Cerebellar nuclear complex (tissue), 1 donor: Measurements from ENCODE around the gene FDPS.

Experiments used
- DNase-seq, 2 experiments: peaks; one replicate each; lab custom pipeline; 2025; lab: John Stamatoyannopoulos, UW

Gene FDPS

DNA sequence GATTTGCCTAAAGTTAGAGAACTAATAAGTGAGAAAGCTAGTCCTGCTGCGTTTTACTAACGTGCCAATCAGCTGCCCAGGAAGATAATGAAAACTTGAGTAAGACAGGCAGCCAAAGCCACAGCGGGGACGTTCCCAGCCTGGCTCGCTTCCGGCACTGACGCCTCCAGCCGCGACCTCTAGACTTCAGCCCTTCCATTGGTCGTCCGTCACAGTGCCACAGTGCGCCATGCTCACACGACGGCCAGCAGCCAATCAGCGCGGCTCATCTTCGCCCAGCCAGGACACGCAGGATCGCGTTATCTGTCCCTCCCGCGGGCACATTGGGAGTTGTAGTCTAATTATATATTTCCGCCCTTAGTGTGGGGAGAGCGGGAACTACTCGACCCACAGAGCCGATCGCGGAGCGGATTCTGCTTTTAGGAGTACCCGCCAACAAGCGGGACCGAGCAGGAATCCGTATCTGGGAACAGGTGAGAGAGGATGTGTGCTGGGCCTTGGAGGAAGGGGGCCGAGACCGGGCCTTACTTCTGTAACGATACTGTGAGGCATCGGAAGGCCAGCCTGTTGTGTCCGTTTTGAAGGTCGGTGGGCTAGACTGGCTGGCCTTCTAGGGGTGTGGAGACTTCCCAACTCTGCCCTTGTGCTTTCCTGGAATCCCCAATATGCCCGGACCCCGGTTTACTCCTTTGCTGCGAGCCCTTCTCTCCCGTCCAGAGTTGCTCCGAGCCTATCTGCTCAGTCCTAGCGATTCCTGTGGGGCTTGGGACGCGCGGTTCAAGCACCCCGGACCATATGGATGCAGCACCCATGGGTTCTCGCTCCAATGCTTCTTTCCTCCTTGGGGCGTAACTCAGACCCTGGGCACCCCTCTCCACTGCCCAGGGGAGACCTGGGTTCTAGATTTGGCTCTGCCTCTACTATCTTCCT, at the start of gene FDPS:
FDPS (plus strand) TSS at position 374 of the 930 bp plus-strand sequence. CDS start 924 bp downstream, outside the sequence.
- DNase-seq, result peak; percentile 97 to 99

DNA sequence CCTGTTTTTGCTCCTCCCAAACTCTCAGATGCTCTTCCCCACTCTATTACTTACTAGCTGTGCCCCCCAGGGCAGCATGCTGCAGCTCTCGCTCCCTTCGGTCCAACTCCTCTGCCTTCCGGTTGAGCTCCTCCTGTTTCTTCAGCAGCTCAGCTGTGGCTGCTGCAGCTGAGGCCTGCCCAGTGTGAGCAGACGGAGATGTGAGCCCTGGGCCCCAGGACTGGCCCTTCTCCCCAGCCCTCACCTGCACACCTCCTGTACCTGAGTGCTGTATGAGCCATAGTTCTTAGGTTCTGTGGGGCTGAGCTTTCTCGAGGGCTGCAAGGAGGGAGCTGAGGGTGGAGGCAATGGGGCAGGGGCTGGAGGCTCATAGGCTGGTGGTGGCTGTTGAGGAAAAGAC, 48.4 kb upstream of the FDPS start:
- no peak for DNase-seq

DNA sequence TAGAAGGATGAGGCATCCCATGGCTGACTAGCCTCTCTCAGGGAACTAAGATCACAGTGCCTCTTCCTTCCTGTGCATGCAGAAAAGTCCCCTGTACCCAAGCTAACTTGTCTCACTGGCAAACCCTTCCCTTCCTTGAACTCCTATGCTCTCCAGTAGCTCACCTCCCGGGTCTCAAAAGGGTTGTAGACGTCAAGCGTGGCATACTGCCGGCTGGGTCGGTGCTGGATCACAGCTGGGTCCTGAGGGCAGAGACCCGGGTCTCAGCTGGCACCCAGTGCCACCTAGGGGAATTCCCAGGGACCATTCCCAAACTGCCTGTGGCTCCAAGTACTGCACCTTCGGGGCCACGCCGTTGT, 47.2 kb upstream of the FDPS start:
- no peak for DNase-seq

DNA sequence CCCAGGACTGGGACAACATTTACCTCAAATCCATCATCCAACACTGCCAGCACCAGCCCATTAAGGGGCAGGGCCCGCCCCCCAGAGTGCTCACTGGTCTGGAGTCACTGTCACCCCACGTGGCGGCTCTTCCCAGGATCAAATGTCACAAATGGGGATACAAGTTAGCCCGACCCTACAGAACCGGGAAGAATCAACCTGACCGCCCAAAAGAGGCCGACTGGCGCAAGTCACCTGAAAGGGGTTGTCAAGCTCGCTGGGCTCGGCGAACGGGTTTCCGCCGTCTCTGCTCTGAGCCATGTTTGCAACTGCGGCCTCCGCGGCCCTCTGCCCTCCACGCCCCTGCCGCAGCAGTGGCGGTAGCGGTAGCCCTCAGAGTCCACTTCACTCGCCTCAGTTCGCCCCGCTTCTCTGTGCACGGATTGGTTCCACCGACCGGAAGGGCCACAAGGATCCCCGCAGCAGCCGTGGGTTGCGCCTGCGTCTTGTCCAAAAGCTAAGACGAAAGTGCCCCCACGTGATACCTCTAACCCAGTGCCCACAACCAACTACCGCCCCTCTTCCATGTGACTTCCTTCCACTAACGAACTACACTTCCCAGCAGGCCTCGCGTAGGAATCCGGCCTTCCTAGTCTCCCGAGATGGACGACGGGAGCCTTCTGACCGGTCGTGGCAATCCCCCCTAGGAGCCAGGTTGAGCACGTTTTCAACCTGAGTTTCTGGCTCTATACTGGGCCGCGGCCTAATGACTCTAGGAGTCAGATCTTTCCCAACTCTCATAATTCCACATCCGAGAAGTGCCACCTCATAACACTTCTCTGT, 46.6 kb upstream of the FDPS start, which contains the start of gene SCAMP3:
SCAMP3 (minus strand) TSS at position 509 of the 822 bp plus-strand sequence; CDS start at position 300, 209 bp downstream.
- peak; percentile 88 to 97 for DNase-seq

DNA sequence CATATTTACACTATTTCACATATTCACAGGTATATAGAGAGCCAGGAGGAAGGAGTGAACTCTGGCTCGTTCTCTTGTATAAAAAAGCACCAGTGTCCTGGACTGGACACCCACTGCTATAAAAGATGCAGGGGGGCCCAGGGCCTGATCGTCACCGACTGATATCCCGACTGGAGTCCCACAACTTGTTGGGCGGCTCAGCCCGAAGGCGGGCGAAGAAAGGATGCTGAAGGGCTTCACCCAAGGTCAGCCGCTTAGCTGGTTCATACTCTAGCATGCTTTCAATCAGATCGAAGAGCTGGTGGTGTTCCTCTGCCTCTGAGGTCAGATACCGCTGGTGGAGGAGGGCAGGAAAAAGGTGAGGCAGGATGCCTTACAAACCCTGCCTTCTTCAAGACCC, 45.6 kb upstream of the FDPS start:
- DNase-seq, result no peak

DNA sequence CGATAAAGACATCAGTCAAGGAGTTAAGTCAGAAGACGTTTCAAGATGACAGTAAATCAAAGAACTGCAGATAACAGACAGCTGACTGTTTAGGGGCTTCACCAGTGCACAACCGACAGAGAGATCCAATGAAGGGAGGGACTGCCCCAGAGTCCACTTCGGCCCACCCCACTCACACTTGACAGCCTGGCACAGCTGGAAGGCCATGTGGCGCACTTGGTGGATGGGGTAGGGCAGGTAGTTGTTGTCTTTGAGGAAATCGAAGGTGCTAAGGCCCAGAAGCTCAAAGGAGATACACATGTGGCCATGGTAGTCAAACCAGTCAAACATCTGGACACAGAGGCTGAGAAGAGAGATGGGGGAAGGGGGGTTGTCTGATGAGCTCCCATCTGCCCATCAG, 42.1 kb upstream of the FDPS start:
- DNase-seq, result no peak

DNA sequence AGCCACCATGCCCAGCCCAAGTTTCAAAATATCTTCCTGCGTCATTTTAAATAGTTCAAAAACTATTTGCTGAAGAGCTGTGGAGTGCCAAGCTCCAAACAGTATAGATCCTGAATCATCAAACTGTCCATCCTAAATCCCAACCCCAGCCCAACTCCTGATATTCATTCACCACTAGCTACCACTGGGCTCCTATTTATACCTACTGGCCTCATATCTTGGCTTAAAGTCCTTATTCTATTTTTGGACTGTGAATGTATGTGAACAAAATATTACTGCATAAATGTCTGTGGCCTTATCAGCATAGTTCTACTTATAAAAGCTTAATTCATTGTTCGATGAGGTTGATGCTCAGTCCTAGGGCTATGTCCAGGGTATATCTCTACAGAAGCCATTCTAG, 41.3 kb upstream of the FDPS start:
- DNase-seq, result no peak

DNA sequence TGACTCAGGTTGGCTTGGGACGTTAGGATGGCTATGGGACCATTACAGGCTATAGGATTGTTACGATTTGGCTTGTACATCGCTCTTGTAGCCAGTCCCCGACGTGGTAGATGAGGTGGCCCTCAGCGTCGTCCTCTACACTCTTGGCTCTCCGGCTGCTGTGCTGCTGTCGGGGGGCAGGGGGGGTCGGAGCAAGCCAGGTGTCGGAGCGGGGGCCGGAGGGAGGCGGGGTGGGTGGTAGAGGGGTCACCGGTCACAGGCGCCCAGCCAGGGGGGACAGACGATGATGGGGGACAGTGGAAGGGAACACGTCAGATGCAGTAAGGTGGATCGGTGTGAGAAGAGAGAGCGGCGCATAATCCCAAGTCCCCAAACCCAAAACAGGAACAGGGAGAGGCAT, 40.0 kb upstream of the FDPS start:
- DNase-seq, result no peak

DNA sequence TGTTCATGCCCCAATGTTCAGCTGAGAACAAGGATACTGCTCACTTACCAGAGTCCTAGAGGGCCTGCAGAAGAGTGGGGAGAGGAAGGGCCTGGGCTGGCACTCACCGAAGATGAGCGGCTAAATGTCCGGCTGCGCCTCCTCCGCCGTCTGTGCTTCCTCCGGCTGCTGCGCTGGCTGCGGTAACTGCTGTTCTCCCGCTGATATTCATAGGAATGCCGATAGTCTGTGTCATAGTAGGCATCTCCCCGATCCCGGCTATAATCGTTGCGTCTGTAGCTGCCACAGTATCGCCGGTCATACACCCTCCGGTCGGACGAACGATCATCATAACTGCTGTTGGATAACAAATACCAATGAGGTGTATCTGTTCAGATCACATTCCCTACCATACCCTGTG, 39.3 kb upstream of the FDPS start:
- no peak for DNase-seq

DNA sequence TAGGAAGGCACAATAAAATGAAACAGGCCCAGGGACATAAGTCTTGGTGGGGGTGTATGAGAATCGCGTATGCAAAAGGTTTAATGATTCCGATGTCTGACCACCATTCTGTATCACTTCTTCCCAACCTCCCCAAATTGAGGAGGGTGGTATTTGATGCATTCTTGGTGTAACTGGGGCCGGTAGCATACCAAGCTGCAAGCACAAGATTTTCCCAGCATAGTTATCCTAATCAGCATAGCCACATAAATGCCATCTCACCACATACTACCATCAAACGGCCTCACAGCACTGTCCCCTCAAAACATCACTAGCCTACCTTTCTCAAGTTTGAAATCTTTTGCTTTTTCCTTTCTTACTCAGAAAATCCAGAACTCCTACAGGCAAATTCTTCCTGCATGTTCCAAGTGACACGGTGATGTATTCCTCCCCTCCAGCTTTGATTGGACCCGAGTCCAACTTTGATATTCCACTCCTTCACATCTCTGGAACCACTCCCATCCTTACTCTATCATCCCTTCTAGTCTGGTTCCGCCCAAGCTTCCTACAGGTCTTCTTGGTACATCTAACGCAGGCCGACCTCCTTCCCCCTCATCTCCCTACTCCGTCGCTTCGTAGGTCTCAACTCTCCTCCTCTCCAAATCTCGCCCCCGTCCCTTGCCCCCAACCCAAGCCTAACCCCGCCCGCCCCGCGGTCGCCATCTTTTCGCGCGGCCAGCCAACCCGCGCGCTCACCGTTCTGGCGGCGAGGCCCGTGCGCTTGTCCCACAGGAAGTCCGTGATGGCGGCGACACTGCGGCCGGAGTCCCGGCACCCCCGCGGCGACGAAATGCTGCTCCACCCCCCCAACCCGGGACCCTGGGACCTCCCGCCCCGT, 36.0 kb upstream of the FDPS start:
- DNase-seq, result no peak

DNA sequence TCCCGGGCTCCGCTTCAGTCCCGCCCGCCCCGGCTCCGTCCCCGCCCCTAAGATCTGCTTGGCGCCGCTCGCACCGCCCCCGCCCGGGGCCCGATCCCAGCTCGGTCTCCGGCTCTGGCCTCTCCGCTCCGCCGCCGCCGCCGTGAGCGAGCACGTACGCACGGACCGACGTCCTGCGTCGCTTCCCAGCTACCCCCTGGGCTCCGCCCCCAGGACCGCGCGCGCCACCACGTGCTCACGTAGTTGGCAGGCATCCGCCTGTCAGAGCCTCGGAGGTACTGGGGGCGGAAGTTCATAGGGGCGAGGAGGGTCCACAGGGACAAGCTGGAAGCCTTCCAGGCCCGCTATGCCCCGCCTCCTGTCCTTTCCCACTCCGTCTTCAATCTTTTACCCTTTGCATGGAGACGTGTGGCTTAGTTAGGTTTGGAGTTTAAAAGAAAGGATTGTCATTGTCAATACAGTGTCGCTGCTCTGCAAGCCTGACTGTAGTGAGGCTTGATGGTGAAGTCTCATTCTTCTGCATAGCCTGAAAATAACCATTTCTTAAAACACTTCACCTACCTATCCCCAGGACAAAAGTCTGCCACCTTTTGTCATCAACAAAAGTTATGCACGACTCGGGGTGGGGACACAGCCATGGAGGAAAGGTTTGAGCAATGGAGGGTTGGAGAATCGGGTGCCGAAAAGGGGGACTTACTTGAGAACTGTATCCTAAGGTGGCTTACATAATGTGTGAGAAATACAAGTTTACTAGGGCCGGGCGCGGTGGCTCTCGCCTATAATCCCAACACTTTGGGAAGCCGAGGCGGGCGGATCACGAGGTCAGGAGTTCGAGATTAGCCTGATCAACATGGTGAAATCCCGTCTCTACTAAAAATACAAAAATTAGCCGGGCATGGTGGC, 35.1 kb upstream of the FDPS start, which contains the start of gene CLK2:
CLK2 (minus strand) TSS at position 162 of the 903 bp plus-strand sequence. CDS start 2,527 bp downstream, outside the sequence.
- peak; percentile 37 to 66 for DNase-seq

DNA sequence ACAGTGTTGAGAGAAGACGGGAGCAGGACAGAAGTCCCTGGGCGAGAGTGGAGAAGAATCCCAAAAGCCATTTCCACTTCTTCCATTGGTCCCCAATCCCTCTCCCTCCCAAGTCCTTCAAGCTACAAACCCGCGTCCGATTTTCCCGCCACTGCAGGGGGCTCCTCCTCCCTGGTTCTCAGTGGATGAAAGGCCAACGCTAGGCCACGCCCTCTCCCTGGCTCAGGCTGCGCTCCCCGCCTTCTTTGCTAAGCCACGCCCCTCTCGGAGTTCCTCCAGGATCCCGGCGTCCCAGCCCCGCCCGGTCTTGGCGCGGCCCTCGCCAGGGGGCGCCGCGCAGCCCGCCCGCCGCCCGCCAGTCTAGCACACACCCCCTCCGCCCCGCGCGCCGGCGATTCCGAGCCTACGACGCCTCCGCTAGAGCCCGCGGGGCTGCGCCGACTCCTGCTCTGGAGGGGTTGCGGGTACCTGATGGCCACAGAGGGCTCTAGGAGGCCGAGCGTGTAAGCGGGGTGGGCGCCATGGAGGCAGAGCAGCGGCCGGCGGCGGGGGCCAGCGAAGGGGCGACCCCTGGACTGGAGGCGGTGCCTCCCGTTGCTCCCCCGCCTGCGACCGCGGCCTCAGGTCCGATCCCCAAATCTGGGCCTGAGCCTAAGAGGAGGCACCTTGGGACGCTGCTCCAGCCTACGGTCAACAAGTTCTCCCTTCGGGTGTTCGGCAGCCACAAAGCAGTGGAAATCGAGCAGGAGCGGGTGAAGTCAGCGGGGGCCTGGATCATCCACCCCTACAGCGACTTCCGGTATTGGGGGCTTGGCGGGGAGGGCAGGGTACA, 31.4 kb upstream of the FDPS start, which contains the start of gene HCN3:
HCN3 (plus strand) TSS at position 394 of the 832 bp plus-strand sequence; CDS start at position 522, 128 bp downstream.
- peak; percentile 80 to 95 for DNase-seq

DNA sequence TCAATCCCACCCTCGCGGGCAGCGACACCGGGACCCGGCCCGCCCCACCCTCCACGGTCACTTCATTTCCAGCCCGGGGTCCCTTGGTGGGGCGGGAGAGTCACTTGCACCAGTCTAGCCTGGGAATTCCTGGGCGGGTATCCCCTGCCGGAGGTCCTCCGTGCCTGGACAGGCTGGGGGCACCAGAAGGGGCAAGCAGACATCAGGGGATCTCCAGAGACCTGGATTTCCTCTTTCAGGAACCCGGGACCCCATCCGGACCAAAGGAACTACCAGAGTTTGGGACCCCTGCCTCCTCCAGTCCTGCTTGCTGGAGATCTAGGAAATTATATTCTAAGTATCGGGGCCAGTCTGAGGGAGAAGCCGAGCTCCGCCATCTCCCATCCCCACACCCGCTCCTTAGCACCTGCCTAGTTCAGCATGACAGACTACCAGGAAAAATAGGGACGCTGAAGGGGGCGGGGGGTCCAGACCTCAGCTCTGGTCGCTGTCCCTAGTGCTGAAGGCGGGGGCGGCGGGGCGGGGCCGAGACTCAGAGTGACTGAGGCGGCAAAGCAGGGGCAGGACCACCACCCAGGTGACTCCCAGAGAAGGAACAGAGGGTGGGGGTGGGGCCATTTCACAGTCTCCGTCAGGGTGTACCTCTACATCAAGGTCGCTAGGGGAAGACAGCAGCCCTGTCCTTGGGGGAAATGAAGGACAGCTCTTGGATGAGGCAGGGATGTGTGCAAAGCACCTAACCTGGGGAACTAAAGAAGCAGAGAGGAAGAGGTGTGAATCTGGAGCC, 30.6 kb upstream of the FDPS start:
- peak in 1 of 2 experiments; percentile 8 for DNase-seq

DNA sequence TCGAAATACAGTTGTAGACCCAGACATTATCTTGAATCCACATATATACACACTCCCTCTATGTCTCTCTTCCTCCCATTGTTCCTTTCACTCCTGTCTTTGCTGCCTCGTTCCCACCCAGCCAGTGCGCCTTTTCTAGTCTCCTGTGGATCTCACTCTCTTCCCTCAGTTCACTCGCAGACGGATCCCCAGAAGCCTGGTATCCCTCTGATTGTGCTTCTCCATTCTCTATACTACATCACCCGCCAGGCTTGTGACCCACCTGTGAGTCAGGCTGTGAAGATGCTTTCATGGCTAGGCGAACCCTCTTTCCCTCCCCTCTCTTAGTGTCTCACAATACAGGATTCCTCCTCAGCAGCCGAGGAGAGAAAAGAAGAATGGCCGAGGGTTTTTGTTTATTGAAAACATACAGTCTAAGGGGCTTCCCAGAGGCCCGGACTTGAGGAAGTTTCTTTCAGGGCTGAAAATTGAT, 29.9 kb upstream of the FDPS start:
- no peak for DNase-seq

DNA sequence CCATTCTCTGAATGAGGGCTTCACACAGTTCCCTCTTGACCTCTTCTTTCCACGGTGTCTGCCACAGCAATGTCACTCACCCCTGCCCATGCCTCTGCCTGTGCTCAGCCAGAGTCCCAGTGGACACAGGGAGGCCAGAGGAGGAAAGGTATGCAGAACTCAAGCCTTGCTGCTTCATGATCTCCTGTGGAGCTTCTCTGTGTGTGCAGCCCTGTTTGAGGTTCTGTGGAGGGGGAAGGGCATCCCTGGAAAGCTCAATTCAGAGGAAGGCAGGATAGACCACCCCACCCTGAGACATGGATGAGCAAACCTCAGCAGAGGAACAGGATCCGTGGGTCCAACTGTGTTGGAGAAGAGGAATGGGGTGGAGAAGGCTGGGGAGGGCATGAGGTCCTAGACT, 29.4 kb upstream of the FDPS start:
- DNase-seq, result no peak

DNA sequence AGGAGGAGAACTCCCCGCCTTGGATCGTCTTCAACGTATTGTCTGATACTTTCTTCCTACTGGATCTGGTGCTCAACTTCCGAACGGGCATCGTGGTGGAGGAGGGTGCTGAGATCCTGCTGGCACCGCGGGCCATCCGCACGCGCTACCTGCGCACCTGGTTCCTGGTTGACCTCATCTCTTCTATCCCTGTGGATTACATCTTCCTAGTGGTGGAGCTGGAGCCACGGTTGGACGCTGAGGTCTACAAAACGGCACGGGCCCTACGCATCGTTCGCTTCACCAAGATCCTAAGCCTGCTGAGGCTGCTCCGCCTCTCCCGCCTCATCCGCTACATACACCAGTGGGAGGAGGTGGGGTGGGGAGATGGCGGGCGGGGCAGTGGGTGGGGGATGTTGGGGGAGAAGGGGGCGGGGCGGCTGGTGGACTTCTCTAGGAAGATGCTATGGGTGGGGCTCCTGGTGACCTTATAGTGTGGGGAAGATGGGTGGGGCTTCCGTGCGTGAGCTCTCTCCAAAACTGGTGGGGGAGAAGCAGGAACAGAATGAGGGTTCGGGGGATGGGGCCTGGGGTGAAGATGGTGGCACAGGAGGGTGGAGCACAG, 26.1 kb upstream of the FDPS start:
- DNase-seq, result no peak

DNA sequence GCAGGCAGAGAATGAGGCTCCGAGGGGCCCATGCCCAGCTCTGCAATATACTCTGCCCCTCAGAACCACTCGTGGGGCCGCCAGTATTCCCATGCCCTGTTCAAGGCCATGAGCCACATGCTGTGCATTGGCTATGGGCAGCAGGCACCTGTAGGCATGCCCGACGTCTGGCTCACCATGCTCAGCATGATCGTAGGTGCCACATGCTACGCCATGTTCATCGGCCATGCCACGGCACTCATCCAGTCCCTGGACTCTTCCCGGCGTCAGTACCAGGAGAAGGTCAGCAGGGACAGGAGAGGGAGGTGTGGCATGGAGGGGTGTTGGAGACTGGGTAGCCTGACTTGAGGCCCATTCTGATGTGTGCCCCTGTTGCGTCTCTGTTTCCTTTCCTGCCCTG, 24.2 kb upstream of the FDPS start:
- DNase-seq, result no peak

DNA sequence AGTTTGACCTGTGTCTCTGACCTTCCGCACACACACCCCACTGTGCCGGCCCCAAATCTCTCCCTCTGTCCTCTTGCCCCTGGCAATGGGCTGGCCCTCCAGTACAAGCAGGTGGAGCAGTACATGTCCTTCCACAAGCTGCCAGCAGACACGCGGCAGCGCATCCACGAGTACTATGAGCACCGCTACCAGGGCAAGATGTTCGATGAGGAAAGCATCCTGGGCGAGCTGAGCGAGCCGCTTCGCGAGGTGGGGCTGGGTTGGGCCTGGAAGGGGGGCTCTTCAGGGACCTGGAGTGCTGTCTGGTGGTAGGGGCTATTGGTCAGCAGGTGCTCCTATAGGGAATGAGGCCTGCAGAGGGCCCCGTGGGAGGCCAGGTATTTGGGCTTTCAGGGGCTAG, 23.6 kb upstream of the FDPS start:
- DNase-seq, result no peak
